Fibroblast of lung (primary cell): ENCODE measurements around the gene SCGB3A1.

ENCODE experiments used
- CTCF ChIP-seq, 2 donors: IDR thresholded peaks in 1 of 2; conservative IDR thresholded peaks in 1 of 2; 1 replicate in 1 of 2; 2 replicates in 1 of 2; pipeline ENCODE4 v1.5.1; 2011 to 2012; ENCODE audit warnings: low read length in 2 of 2, control low read depth in 1 of 2, inconsistent platforms in 1 of 2, low read depth in 1 of 2, mild to moderate bottlenecking in 1 of 2
- EZH2 ChIP-seq: IDR thresholded peaks from 2 replicates; pipeline ENCODE4 v1.5.1; 2012; ENCODE audit warnings: low read length, control low read depth, mild to moderate bottlenecking; ENCODE audit errors: missing control alignments

- TF ChIP-seq CTCF (conservative IDR thresholded peaks at IDR 0.05 in 1 of 2, IDR thresholded peaks at IDR 0.05 in 1 of 2; ENCODE audit: low read depth in 1 of 2, low read length in 2 of 2), result no peak
- no peak for TF ChIP-seq EZH2
Measured at GRCh38 chr5:180545248-180545647, 46.1 kb downstream of the SCGB3A1 start.
